NOMO-1 (cell line): Measurements from ENCODE around the gene OPCML.

Experiments used
- DNase-seq, 2 experiments: peaks; one replicate each; lab custom pipeline; 2025; ENCODE audit not compliant: unreplicated experiment in 2 of 2; lab: John Stamatoyannopoulos, UW

The OPCML gene

DNA sequence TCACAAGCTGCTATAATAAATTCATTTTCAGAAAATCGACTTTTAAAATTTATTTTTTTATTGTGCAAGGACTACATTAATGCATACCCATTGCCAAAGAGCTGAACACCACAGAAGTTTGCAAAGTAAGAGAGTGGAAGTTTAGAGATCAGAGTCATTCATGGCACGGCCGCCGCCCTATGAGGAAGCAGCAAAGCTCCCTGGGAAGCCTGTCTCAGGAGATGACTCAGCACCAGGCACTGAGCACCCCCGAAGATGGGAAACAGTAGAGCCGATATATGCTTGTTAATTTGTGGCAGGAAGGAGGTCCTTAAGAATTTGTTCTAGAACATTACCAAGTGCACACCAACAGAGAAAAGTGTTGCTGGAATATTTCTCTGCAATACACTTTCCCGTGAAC is 693.7 kb downstream of the OPCML start:
- DNase-seq: no peak

DNA sequence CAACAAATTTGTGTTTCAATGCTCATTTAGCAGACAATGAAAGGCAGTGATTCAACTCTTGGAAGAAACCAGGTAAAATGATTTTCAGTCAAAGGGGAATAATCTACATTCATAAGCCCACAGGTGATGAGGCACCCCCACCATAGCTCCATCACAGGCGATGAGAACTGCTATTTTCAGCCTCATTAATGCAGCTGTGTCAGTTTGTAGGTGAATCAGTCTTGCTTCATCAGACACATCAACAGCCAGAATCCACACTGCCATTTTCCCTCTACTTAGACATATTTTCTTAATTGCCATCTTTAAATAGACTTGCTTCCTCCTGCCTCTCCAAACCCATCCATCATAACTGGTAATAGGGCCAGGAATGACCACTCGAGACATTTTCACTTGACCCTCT is 701.0 kb downstream of the OPCML start:
- no peak for DNase-seq

- DNase-seq: no peak
Observed at GRCh38 chr11:132824642-132825041, 707.7 kb downstream of the OPCML start.

DNA sequence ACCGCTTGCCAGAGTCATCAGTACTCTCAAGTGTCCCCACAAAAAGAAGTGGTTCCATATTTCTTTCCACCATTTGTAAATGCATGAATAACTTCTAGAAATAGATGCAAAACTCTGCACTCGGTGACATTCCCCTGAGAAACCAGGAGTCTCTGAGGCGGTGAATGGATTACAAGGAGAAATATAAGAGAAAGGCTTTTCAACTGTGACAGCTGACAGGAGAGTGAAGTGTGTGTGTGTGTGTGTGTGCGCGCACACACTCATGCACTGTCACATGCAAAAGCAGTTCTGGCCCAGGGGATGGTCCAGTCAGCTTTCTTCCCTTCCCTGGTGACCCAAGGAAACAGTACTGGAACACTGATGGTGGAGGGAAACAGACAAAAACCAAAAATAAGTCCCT is 710.0 kb downstream of the OPCML start:
- DNase-seq: no peak

- no peak for DNase-seq
Observed at GRCh38 chr11:132821499-132821898, 710.8 kb downstream of the OPCML start.

- no peak for DNase-seq
Observed at GRCh38 chr11:132821014-132821413, 711.3 kb downstream of the OPCML start.

DNA sequence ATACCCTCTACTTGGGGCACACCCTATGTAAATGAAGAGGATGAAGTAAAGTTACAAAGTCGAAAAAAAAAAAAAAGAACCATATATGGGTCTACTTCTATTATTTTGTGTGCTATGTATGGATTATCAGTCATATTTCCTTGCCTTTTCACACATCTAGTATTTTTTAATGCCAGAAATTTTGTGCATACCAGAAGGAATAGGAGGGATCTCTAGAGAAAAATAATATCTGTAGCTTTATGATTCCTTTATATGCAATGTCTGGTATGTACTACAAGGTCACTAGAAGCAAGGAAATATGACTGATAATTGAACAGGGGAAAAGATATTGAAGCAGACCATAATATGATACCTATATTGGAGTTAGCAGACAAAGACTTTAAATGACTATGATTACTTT is 713.4 kb downstream of the OPCML start:
- DNase-seq: no peak

DNA sequence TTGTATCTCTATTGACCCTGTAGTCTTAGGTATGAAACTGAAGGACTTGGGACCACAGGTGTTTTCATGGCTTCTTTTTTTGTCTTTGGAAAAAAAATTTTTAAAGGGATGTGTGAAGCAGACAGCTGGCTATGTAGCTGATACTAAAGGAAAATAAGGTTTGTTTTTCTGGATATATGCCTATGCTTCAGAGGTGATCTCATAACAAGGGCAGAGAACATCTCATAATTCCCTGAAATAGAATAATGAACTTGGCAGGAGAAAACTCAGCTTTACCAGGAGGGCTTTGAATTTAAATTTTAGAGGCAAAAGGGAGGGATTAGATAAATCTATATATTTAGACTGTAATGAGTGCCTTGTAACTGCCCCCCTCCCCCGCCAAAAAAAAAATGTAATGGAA is 714.9 kb downstream of the OPCML start:
- no peak for DNase-seq

GRCh38 chr11:132814410-132814809 is 717.9 kb downstream of the OPCML start:
- DNase-seq: no peak

DNA sequence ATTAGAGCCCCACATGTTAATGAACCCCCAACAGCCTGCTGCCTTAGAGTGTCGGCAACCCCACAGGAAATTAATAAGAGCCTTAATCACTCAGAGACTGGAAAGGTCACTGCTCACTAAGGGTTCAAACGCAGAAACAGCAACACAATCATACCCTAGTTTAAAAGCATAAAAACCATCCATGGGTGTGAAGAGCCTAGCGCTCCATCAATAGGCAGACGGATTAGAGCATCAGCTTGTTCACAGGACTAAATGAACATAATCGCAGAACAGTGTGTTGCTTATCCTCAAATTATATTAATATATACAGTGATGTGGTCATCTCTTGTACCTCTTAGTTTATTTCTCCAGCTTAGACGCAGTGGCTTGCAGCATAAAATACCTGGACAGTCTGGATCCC is 720.7 kb downstream of the OPCML start:
- DNase-seq: no peak

DNA sequence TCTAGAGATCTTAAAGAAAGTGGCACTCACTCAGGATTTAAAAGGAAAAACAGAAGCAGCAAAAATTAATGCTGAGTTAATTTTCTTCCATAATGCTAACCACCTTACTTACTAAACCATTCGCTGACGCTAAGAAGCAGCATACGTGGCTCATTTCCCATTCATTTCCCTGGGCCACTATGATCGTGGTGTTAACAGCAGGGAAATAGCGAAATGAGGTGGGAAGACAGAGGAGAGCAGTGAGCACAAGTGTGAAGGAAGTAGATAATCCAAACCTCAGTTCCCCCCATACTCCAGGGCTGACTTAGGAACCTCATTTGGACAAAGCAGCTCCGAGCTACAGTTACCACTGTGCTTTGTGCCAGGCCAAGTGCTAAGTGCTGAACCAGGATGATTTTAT is 723.2 kb downstream of the OPCML start:
- DNase-seq: no peak

GRCh38 chr11:132804258-132804657 is 728.0 kb downstream of the OPCML start:
- DNase-seq: no peak

GRCh38 chr11:132803436-132803835 is 728.9 kb downstream of the OPCML start:
- DNase-seq: no peak

GRCh38 chr11:132802947-132803346 is 729.4 kb downstream of the OPCML start:
- DNase-seq: no peak

GRCh38 chr11:132793831-132794230 is 738.5 kb downstream of the OPCML start:
- no peak for DNase-seq

- DNase-seq: no peak
Observed at GRCh38 chr11:132792341-132793140, 739.8 kb downstream of the OPCML start.

- no peak for DNase-seq
Observed at GRCh38 chr11:132790971-132791370, 741.3 kb downstream of the OPCML start.

- no peak for DNase-seq
Observed at GRCh38 chr11:132790466-132790865, 741.8 kb downstream of the OPCML start.

- no peak for DNase-seq
Observed at GRCh38 chr11:132788816-132789325, 743.4 kb downstream of the OPCML start.

DNA sequence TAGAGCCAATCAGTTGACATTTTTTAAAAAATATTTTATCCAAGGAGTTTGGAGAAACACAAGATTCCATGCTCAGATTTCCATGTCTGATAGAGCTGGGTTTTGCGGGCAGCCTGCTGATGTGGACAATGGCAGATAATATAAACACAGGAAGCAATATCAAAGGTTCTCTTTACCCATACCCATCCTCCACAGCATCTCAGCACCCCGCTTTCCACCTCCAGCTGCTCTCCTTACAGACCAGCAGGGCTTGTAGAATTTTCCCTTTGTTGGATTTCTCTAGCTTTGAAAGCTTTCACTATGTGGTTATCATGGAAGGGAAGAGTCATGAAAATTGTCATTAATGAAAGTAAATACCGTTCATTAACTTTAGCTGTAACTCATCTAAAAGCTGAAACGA is 746.4 kb downstream of the OPCML start:
- no peak for DNase-seq

- DNase-seq: no peak
Observed at GRCh38 chr11:132784441-132784840, 747.9 kb downstream of the OPCML start.

DNA sequence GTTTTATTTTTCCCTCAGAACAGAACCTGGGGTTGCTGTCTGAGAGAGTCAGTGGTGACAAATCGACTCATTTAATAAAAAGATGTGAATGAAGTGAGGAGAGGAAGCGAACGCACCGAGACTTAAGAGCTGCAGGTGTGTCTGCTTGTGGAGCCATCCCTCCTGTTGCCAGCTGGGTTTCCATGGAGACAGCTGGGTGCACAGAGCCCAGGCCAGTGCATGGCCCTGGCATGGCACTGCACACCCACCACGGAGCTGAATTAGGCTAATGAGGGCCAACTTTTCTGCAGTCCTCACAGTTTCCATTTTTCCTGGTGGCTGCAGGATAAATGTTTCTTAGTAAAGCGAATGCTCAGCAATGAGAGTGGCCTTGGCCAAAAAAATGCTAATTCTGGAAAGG is 750.2 kb downstream of the OPCML start:
- no peak for DNase-seq

GRCh38 chr11:132780046-132780445 is 752.3 kb downstream of the OPCML start:
- DNase-seq: no peak
